HG03571 (cell line): Measurements from ENCODE around the gene RBM4.
"Not testable (repeated sequence)": the region's sequence is repeated elsewhere in the genome, so short reads cannot be mapped to it uniquely, and the experiment has no call there.

Experiments used
- ATAC-seq: cut with Tn5 transposase; IDR thresholded peaks from one replicate; pipeline ENCODE4 v1.9.1; 2021; ENCODE audit not compliant: unreplicated experiment

The RBM4 gene

DNA sequence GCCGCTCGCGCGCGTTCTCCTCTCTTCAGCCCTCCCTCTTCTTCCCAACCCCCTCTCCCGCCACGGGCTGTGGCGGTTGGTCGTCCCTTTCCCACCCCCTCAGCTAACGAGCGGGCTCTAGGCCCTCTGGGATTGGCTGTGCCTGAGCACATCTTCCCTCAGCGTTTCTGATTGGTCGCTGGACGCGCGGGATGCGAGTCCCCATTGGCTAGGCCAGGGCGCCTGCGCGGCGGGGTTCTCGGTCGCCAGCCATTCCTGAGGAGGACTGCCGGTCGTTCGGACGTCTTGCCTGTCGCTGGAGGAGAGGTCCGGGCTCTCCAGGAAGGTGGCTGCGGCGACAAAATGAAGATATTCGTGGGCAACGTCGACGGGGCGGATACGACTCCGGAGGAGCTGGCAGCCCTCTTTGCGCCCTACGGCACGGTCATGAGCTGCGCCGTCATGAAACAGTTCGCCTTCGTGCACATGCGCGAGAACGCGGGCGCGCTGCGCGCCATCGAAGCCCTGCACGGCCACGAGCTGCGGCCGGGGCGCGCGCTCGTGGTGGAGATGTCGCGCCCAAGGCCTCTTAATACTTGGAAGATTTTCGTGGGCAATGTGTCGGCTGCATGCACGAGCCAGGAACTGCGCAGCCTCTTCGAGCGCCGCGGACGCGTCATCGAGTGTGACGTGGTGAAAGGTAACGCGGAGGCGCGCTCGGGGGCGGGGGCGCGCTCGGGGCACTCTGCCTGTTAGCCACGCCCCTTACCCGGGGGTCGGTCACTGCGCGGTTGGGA is 21.9 kb upstream of the RBM4 start, which contains the start of gene RBM14:
Gene RBM14 (plus strand): TSS at position 252 of the 776 bp plus-strand sequence. CDS start 91 bp downstream, at position 343.
- ATAC-seq = peak; percentile 83

DNA sequence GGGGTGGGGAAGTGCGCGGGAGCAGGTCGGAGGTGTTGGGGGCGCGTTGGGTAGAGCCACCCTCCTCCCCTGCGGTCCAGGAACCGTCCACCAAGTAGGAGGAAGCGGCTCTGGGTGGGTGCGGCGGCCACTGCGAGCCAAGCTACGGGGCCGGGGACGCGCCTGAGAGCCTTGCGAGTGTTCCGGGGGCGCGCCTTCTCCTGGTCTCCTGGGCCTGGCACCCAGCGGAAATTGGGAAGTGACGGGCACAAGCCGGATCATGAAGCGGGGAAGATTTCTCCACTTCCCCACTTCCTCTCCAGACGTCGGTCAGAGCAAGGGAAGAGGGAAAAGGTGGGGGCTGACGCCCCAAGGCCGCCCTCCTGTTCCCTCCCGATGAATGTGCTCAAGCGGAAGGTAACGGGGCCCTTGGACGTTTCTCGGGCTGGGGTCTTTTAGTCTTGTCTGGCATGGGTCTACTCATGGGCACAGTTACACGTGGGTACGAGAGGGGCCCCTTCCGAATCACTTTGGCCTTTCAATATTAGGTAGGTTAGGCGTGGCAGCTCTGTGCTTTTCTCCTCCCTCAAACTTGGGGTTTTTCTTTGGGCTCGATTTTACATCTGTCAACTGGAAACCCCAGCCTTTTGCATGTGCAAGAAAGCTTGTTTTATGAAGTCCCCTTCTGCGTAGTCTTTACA is 21.2 kb upstream of the RBM4 start:
- ATAC-seq = peak; percentile 15

DNA sequence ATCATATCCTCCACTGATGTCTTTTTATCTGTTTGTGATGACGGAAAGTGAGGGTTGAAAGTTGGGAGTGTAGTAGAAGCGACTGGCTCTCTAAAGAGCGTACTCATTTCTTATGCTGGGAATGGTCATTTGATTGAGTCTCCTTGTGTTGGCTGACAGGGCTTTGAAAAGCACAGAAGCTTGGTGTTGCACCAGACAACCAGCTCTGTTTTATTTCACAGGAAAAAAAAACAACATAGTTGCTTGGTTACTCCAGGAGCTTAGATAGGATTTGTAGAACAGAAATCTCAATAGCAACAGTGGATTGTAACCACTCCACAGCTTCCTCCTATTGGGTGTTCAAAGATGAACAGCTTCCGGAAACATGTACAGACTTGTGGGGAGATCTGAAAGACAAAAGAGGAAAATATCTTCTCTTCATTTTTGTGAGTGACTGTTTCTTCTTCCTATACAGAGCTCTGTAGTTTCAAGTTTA is 19.4 kb upstream of the RBM4 start:
- no peak for ATAC-seq

DNA sequence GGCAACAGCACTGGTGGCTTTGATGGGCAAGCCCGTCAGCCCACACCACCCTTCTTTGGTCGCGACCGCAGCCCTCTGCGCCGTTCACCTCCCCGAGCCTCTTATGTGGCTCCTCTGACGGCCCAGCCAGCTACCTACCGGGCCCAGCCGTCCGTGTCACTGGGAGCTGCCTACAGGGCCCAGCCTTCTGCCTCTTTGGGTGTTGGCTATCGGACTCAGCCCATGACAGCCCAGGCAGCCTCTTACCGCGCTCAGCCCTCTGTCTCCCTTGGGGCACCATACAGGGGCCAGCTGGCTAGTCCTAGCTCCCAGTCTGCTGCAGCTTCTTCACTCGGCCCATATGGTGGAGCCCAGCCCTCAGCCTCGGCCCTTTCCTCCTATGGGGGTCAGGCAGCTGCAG is 14.1 kb upstream of the RBM4 start:
- ATAC-seq = no peak

DNA sequence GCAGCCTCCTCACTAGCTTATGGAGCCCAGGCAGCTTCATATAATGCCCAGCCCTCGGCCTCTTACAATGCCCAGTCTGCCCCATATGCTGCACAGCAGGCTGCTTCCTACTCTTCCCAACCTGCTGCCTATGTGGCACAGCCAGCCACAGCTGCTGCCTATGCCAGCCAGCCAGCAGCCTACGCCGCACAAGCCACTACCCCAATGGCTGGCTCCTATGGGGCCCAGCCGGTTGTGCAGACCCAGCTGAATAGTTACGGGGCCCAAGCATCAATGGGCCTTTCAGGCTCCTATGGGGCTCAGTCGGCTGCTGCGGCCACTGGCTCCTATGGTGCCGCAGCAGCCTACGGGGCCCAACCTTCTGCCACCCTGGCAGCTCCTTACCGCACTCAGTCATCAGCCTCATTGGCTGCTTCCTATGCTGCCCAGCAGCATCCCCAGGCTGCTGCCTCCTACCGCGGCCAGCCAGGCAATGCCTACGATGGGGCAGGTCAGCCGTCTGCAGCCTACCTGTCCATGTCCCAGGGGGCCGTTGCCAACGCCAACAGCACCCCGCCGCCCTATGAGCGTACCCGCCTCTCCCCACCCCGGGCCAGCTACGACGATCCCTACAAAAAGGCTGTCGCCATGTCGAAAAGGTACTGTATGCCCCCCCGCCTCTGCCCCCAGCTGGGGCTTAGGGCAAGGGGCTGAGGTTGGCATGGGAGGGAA is 13.3 kb upstream of the RBM4 start:
- ATAC-seq = no peak

DNA sequence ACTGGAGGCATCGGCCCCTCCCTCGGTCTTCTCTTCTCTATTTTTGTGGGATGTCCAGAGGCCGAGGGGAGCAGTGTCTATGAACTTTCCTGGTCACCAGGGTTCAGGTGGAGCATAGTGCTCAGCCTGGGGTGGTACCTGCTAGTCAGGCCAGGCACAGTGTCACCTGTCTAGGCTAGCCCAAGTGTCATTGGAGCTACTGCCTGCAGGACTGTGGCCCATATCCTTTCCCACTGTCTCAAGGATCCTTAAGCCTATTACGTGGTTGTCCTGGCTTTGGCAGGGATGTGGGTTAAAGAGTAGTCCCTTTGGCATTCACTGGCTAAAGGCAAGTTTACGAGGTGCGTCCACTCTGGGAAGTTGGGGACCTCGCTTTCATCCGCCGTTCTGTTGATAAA is 12.8 kb upstream of the RBM4 start:
- no peak for ATAC-seq

DNA sequence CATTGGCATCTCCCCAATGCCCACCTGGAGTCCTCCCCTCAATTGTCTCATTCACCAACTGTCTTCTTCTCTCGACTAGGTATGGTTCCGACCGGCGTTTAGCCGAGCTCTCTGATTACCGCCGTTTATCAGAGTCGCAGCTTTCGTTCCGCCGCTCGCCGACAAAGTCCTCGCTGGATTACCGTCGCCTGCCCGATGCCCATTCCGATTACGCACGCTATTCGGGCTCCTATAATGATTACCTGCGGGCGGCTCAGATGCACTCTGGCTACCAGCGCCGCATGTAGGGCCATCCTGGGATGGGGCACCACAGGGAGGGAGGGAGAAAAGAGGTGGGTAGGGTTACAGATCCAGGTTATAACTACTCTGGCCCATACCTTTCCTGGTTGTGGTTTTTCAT is 12.1 kb upstream of the RBM4 start:
- no peak for ATAC-seq

DNA sequence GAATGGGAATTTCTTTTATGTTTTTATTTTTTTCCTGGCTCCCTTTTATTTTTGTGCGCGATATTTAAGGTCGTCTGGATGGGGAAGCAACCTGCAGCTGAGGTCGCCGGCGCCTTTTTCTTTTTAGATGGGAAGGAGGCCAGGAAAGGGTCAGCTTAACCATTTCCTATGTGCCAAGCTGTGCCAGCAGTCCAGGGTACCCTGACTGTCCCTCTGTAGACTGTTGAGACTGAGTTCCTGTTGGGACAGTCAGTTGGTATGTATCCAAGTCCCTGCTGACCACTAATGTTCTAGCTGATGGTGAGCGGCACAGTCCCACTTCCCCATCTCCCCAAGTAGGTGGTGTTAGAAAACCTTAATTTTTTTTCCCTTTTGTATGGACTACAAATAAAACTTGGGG is 11.6 kb upstream of the RBM4 start:
- ATAC-seq = no peak

DNA sequence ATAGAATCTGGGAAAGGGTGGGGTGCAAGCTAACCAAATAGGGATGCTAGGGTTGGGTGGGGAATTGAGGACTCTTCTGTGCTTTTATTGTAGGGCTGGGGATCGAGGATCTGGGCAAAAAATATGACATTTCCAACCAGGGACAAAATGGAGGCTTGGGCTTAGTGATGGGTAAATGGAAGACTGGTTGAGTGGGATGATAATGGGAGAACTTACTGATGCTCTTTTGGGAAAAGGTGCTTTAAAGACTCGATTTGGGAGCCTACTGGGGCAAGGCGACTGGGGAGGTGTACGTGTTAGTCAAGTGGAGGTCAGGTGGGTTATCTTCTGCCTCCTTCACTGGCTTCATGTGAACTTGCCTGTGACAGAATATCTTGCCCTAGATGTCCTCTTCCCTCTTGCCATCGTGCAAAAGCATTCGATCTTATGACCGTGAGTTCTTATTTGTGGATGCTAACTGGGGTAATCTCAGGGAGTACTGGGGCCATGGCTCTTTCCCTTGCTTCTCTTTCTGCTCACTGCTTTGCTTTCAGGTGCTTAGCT is 10.4 kb upstream of the RBM4 start:
- ATAC-seq = no peak

DNA sequence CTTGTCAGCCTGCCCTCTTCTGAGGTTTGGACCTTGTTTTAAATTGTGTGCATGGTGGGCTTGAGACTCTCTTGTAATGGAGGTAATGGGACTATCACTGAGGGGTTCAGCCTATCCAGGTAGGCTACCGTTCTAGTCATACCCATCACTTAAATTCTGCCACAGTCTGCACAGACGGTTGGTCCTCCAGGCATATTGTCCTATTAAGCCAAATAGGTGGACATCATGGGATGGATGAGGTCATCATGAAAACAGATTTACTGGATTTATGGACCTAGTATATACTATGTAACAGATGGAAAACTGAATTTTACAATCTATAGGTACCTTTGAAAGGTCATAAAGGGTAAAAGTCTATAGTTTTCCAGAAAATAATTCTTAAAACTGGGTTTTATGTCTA is 9.1 kb upstream of the RBM4 start:
- no peak for ATAC-seq

DNA sequence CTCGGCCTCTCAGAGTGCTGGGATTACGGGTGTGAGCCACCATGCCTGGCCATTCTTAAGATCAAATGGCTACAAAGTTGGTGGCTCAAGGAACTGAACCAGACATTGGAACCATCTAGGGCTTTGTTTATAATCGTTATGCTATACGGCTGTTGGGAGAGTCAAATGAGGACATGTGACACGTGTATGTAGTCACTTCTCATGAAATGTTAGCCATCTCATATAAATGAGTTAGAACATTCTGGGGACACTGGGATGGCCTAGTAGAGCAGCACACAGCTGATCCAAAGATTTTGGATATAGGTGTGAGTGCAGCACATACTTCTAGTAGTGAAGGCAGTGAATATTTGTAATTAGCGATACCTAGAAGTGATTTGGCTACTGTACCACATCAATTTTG is 6.6 kb upstream of the RBM4 start:
- no peak for ATAC-seq

DNA sequence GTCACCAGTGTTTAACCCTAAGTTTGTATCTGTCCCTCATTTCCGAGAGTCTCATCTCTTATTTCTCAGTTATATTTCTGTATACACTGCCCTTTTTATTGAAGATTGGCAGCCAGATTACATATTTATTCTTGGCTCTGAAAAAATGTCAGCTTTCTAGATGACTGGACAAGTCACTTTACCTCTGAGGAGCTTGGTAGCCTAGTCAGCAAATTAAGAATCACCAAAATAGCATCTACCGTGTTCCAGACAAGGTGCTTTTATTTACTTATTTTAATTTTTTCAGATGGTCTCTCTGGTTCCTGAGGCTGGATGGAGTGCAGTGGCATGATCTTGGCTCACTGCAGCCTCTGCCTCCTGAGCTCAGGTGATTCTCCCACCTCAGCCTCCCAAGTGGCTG is 5.6 kb upstream of the RBM4 start:
- ATAC-seq = no peak

DNA sequence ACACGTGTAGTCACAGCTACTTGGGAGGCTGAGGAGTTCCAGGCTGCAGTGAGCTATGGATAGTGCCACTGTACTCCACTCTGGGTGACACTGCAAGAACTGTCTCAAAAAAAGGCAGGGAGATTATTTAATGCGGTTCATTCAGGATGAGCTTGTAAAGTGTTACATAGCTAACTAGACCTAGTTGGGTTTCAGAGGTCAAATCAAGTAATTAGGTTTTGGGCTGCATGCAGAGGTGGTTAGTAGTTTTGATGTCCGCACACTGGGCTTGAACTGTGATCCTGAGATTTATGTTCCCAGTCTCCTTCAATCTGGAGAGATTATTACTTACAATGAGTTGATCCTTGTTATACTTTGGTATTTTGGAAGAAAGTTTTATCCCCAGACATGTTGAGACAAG is 2.1 kb upstream of the RBM4 start:
- no peak for ATAC-seq

DNA sequence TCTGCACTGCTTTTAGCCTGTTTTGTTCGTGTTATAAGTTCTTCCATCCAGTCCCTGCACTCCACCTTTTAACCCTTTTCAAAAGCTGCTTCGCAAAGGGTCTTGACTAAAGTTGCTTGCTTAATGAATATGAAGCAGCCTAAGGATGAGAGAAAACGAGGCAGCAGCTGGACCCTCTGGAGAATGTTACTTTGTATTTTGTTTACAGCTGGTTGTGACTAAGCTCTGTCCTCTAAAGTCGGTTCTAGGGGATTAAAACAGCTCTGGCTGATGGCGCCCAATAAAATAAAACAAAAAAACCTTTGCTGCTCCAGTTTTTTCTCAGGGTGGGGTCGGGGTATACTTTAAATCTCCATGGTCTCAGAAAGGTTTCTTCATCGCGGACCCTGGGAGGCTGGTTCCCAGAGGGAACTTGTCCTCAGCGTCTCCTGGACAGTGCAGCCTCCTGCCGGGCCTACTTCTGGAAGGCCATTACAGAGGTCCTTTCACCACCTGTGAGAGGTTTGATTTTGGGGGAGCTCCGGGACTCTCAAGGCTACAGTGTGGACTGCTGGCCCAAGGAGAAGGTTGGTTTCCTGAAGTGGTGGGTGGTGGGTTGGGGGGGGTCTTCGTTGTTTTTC is 836 bp upstream of the RBM4 start:
- no peak for ATAC-seq

DNA sequence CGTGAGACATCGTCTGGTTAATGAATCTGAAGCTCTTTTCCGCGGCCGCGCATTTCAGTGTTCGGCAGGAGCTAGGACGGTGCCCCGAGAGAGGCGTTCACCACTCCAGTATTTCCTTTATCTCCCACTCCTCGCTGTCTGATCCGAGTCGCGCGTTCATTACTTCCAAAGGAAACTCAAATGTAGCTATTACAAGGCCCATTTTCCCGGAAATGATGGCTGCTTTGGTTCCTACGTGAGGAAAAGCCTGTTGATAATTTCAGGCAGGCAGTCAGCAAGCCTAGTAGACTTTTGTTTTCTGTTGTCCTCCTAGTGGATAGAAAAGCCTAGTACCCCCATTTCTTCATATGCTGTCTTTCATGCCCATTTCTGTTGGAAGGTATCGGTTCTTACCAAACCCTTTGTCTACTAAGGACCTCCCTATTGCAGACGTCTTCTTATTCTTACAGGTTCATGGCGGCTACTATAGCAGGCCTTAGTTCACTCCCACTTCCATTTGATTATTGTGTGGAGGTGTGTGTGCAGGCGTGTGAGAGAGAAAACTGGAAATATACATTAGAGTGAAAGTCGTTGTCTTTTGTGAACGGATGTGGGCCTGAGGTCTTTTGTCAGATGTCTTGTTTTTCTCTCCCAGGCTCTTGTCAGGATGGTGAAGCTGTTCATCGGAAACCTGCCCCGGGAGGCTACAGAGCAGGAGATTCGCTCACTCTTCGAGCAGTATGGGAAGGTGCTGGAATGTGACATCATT is 737 bp downstream of the RBM4 start:
- no peak for ATAC-seq

DNA sequence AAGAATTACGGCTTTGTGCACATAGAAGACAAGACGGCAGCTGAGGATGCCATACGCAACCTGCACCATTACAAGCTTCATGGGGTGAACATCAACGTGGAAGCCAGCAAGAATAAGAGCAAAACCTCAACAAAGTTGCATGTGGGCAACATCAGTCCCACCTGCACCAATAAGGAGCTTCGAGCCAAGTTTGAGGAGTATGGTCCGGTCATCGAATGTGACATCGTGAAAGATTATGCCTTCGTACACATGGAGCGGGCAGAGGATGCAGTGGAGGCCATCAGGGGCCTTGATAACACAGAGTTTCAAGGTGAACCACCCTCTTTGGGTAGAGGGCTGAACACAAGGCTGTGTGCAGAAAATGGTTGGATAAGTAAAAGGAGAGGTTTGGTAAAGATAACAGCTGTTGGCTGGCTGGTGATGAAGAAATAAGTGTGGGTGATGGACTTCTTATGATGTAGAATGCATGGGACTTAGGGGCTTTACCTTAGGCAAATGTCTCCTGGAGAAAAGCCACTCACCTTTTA is 1.4 kb downstream of the RBM4 start:
- not testable (repeated sequence) for ATAC-seq

DNA sequence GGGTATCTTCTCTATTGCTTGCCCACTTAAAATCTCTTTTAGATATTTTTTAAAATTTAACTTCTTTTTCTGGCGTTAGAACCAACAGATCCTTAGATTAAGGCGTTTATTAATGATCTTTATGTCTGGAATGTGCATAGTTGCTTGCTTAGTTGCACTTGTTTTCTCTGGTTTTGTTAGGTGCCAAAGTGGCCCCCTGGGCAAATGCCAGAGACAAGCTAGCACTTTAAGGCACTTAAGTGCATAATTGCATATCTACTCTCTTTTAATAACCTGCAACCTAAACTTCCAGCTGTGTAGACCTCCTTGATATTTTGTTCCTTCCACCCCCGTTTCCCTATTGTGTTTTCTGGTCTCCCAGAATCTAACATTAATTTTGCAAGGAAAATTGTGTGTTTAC is 3.3 kb downstream of the RBM4 start:
- ATAC-seq = no peak

DNA sequence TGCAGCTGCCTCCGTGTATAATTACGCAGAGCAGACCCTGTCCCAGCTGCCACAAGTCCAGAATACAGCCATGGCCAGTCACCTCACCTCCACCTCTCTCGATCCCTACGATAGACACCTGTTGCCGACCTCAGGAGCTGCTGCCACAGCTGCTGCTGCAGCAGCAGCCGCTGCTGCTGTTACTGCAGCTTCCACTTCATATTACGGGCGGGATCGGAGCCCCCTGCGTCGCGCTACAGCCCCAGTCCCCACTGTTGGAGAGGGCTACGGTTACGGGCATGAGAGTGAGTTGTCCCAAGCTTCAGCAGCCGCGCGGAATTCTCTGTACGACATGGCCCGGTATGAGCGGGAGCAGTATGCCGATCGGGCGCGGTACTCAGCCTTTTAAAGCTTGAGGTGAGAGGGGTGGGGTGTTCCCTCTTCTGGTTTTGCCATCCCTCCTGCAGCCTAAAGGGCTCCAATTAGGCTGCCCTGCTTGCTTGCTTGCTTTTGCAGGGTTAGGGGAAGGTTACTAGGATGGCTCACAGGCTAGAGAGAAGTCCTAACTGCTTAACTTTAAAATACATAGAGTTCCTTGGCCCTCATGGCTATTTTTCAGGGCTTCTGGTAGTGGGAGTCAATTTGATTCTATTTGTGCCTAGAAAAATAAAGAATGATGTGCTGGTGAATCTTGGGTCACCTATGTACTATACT is 5.4 kb downstream of the RBM4 start:
- no peak for ATAC-seq

DNA sequence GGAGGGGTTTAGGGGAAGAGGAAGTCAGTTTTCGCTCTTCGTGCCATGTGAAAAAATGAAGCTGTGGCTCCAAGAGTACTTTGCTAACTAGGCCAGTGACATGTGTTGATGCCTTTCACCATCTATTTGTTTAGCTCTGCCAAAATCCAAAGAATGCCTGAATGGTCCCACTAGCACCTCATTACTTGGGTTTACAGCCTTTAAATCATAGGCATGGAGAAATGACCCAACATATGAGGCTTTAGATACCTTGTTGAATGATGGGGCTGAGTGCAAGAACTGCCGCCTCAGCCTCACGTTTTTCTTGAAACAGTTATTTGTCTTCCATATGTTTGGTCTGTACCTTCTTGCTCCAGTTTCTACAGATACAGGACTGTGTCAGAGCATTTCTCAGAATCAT is 8.3 kb downstream of the RBM4 start:
- ATAC-seq = no peak

DNA sequence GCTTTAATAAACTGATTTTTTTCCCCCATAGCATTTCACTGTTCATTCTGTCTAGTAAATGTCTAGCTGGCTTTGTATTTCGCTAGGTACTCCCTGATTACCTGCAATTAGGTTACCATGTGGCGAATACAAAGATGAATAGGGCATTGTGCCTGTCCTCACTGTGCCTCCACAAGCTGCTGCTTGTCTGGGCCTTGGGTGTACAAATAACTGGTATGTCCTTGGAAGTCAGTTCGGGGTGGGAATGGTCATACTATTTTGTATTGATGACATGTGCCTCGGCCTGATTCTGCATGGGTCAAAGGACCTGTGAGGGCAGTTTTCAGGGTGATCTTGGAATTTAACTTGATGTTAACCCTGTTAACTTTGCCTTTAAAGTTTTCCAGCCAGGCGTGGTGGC is 11.4 kb downstream of the RBM4 start:
- ATAC-seq = no peak
